ENCODE measurements around the gene CYB561.
"Not testable (repeated sequence)": the region's sequence is repeated elsewhere in the genome, so short reads cannot be mapped to it uniquely, and the experiment has no call there.

CYB561 gene

DNA sequence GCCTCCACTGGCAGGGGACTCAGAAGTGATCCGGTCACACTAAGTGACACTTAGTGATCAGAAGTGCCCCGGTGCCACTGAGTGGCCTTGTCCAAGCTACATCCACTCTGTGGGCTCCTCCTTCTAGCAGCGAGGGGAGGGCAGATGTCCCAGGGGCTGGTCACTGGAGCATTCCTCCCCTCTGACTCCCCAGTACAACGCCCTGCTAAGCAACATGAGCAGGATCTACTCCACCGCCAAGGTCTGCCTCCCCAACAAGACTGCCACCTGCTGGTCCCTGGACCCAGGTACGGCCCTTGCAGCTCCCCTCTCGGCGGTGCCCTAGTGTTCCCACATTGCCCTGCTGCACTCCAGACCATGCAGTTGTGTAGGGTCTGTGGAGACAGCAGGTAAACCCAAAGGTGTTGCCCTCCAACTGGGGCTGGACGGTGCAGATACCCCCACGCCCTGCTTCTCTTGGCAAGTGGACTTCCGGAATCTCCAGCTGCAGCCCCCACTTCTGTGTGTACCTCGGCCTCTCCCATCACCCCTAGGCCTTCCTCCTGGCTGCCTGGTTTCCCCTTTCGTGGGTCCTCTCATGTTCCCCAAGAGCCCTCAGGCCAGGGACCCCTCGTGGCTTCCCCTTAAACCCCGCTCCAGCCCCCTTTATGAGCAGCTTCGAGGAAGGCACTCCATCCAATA lies 32.8 kb upstream of the CYB561 start:
- peak; percentile 68 to 79 for DNase-seq

DNA sequence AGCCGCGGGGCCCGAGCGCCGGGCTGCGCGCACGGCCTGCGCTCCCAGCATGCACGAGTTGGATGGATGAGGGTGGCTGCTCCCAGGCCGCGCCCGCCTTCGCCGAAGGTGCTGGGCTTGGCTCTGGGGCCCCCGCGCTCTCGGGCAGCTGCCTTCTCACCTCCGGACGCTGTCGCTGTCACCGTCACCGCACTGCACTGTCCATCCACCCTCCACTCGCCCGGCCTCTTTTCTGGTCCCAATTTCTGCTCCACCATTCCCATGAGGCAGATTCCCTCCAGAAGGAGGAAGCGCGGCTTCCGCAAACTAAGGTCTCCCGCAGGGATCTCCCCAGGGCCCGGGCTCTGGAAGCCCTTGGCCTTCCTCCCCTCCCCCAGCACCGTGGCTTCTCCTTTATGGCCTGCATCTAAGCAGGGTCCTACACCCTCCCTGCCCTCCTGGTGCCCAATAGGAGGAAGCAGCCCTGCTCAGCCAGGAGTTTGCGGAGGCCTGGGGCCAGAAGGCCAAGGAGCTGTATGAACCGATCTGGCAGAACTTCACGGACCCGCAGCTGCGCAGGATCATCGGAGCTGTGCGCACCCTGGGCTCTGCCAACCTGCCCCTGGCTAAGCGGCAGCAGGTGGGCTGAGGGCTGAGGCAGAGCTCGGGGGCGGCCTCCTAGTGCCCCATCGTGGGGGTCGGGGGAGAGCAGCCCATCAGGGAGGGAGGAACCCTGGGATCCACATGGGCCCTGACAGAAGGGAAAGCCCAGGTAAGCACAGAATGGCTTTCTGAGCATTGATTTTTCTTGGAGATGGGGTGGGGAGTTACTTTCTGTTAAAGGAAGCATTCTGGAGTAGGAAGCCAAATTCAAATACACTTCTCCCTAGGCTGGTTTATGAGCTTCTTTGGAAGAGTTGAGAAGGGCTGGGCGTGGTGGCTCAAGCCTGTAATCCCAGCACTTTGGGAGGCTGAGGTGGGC lies 31.7 kb upstream of the CYB561 start:
- DNase-seq, result peak; percentile 42 to 48

DNA sequence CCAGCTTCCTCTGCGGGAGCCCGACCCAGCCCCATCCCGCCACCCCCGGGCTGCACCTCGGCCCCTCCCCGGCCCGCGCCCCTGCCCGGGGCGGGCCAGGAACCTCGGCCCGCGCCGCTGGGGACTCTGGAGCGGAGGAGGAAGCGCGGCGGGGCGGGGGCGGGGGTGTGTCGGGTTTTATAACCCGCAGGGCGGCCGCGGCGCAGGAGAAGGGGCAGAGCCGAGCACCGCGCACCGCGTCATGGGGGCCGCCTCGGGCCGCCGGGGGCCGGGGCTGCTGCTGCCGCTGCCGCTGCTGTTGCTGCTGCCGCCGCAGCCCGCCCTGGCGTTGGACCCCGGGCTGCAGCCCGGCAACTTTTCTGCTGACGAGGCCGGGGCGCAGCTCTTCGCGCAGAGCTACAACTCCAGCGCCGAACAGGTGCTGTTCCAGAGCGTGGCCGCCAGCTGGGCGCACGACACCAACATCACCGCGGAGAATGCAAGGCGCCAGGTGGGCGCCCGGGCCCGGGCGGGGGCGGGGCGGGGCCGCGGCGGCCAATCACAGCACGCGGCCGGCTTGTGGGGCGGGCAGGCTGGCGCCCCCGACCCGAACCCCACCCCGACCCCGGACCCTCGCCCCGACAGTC lies 30.9 kb upstream of the CYB561 start, which contains the start of gene ACE:
Gene ACE, plus strand, starts transcription at position 208 of the 626 bp plus-strand sequence. Its CDS starts 34 bp downstream, at position 242.
- DNase-seq, result peak; percentile 32 to 52

- no peak for DNase-seq
These were observed 30.4 kb upstream of the CYB561 start for GRCh38 chr17:63476459-63476853.

GRCh38 chr17:63475491-63476412 lies 29.6 kb upstream of the CYB561 start:
- DNase-seq, result no peak

- no peak for DNase-seq
These were observed 28.7 kb upstream of the CYB561 start for GRCh38 chr17:63474586-63475460.

DNA sequence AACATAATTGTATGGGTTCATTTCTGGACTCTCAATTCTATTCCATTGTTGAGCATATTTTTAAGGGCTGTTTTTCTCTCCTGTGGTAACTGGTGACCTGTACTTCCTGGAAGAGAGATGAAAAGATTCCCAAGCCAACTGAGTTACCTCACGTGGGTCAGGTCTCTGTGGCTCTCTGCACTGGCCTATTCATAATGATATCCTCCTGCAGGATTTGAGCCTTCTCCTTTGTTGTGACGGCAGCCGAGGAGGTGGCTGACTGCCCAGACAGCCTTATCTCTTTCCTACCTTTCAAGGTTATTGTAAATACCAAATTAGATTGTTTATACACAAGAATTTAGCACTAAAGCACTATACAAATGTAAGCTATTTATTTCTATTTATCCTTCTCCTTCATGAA lies 28.1 kb upstream of the CYB561 start:
- no peak for DNase-seq

- not testable (repeated sequence) for DNase-seq
These were observed 22.0 kb upstream of the CYB561 start for GRCh38 chr17:63468099-63468498.

- DNase-seq, result peak in 1 of 2 donors; percentile 25
These were observed 18.7 kb upstream of the CYB561 start for GRCh38 chr17:63464691-63465236.

- DNase-seq, result no peak
These were observed 17.7 kb upstream of the CYB561 start for GRCh38 chr17:63463771-63464170.

DNA sequence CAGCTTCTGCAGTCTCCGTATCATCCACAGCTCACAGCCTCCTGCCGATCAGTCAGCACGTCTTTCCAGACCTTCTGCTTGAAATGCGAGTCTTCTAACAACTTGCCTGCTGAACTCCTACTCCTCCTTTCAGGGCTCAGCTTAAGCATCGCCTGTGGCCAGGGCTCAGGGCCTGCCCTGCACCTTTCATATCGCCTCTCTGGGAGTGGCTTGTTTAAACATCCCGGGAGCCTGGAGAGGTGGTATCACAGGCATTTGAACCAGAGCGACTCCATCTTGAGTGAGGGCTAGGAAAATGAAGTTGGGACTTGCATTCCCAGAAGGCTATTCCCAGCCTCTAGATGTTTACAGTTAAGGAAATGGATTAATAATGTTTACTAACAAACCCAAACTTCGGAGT lies 13.9 kb upstream of the CYB561 start:
- DNase-seq, result no peak

DNA sequence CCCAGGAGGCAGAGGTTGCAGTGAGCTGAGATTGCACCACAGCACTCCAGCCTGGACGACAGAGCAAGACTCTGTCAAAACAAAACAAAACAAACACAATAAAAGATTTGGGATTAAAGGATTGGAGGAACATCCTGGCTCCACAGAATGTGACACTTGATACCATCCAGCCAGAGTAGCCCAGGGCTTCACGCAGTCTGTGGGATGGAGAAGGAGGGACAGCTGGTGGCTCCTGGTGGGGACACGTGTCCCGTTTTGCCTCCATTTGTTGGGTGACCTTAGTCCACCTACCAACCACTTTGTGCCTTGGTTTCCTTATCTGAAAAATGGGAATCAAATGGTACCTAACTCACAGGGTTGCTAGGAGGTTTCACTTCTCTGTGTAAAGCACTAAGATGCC lies 12.4 kb upstream of the CYB561 start:
- no peak for DNase-seq

DNA sequence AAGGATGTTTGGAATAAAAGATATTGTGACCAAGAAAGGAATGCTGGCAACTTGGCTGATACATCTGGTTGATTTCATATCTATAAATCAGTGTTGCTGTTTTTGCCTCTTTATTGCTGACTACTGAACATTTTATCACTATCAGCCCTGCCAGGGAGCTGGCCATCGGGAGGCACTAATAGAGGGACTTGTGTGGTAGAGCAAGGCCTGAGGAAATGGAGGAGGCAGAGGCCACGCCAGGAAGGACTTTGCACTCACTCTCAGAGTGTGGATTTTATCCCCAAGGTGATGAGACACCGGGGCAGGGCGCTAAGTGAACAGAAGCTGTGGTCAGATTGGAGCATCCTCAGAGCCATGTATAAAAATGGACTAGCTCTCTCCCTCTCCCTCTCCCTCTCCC lies 9.3 kb upstream of the CYB561 start:
- no peak for DNase-seq

DNA sequence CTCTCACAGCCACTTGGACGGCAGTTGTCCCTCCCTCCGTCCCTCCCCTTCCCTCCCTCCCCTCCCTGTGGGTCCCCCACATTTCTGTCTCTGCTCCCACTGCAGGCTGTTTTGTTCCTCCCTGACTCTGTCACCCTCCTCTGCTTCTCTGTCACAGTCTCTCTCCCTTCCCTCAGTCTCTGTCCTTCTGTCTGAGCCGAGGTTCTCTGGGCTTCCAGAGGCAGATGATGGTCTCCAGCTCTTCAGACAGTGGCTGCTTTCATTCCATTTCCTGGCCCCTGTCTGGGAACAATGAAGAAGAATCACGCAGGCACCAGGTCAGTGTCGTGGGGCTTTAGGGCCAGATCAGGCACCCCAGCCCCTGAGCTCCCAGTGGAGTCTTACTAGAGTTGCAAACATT lies 8.8 kb upstream of the CYB561 start:
- DNase-seq, result no peak

GRCh38 chr17:63454357-63454756 lies 8.3 kb upstream of the CYB561 start:
- not testable (repeated sequence) for DNase-seq

GRCh38 chr17:63452962-63453551 lies 7.0 kb upstream of the CYB561 start:
- DNase-seq, result no peak

GRCh38 chr17:63452046-63452961 lies 6.2 kb upstream of the CYB561 start:
- no peak for DNase-seq

DNA sequence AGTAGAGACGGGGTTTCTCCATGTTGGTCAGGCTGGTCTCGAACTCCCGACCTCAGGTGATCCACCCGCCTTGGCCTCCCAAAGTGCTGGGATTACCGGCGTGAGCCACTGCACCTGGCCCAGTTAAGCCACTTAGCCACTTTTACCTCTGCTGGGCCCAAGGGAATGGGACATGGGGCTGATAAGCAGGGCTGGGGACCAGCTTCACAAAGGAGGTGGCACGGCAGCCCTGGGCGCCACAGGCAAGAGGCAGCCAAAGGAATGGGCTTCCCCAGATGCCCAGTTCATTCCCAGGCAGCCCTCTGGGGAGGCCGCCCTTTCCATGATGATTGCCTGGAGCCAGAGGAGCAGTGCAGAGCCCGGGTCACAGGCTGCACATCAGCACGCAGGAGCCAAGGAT lies 5.0 kb upstream of the CYB561 start:
- DNase-seq, result no peak

DNA sequence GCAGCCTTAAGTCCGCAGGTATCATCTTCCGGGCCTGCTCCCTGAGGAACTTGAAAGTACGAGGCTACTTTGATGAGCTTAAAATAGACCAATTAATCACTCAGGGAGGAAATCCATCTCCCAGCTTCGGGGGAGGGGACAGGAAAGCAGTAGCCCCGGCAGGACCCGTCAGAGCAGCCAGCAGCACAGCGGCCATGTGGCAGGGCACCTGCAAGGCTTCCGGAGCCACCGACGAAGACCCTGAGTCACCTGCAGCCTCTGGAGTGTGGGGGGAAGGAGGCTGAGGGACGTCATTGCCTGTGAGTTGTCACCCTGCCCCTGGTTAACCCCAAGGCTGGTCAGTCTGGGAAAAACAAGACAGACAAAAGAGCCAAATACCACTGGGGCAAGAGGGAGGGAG lies 4.4 kb upstream of the CYB561 start:
- no peak for DNase-seq
